Prostate gland (tissue), 2 donors: ENCODE results near the gene GALNT14. TPM values are rescaled to one million over a fixed set of nuclear protein-coding genes. Genes with fewer than 3 reads are reported as not detected.

Source experiments
- DNase-seq: peaks from one replicate; pipeline ENCODE4 v3.0.0-alpha.2; 2019; ENCODE audit warnings: low spot score
- H3K27ac ChIP-seq, 2 donors: fragments of 200-600 bp; sonication (generic); 2 replicates each; pipeline ENCODE4 v1.5.1; 2017 to 2019
- H3K27me3 ChIP-seq: fragments of 200-600 bp; sonication (generic); replicated peaks from 2 replicates; pipeline ENCODE4 v1.5.1; 2019; ENCODE audit not compliant: insufficient read depth
- H3K36me3 ChIP-seq, 2 donors: fragments of 200-600 bp; sonication (generic); 1 replicate in 1 of 2; 2 replicates in 1 of 2; pipeline versions ENCODE4 v1.5.1 to v1.8.1; 2017 to 2019
- H3K4me1 ChIP-seq: fragments of 200-600 bp; sonication (generic); replicated peaks from 2 replicates; pipeline ENCODE4 v1.5.1; 2019
- H3K4me3 ChIP-seq, 2 donors: fragments of 200-600 bp; sonication (generic); 2 replicates each; pipeline ENCODE4 v1.5.1; 2017 to 2019
- H3K9me3 ChIP-seq: fragments of 200-600 bp; sonication (generic); 2 replicates; pipeline ENCODE4 v1.5.1; 2017
- CTCF ChIP-seq, 4 experiments: fragments of 200-600 bp in 2 of 4; fragments of 450-650 bp in 2 of 4; sonication (generic) in 2 of 4; IDR thresholded peaks; 1 replicate in 3 of 4; 2 replicates in 1 of 4; pipeline ENCODE4 v1.5.1; 2016 to 2019; ENCODE audit warnings: antibody characterized with exemption in 4 of 4, mild to moderate bottlenecking in 2 of 4, moderate library complexity in 2 of 4
- POLR2A ChIP-seq: fragments of 450-650 bp; IDR thresholded peaks from one replicate; pipeline ENCODE4 v1.6.1; 2016; ENCODE audit warnings: antibody characterized with exemption, mild to moderate bottlenecking
- POLR2AphosphoS5 ChIP-seq: sonication (generic); formaldehyde crosslinking; IDR thresholded peaks from one replicate; pipeline ENCODE4 v1.6.1; 2017; ENCODE audit warnings: antibody characterized with exemption
- WGBS: methylation state at CpG from one replicate; pipeline ENCODE4 v1.1.5; 2018; 5-methylcytosine and 5-hydroxymethylcytosine counted together
- intact Hi-C: fragments of 100-400 bp; cut with DNase I; formaldehyde crosslinking; loops from one replicate; pipeline ENCODE4 v1.14.2; 2022
- total RNA-seq, 2 donors: library from RNA; depleted of rRNA; stranded (reverse); fragments of >200 nt; gene quantifications; one replicate each; pipeline ENCODE4 v1.1.0, GENCODE V29; 2016

Gene GALNT14
- total RNA-seq, 2 donors from 2014 or later = 0.59 to 15.5 TPM

- DNase-seq = no peak
- no peaks in the 10 kb centered on the region for H3K4me1 ChIP-seq
- TF ChIP-seq POLR2A = no peak
- TF ChIP-seq POLR2AphosphoS5 = no peak
- no peak for TF ChIP-seq CTCF (IDR thresholded peaks at IDR 0.05)
- no peak overlapping the region for H3K4me3 ChIP-seq
- no peaks in the 10 kb centered on the region for H3K27me3 ChIP-seq
- no peak overlapping the region for H3K27ac ChIP-seq
- H3K36me3 ChIP-seq = no peaks in the 10 kb centered on the region
- H3K9me3 ChIP-seq = no peaks in the 10 kb centered on the region
- WGBS = 100% methylated on average over 4 of the region's 4 CpGs
- intact Hi-C loops = no loop called here
These were observed 117.5 kb downstream of the GALNT14 start for GRCh38 chr2:31020713-31021112.

GRCh38 chr2:31018280-31018679 is 120.0 kb downstream of the GALNT14 start:
- no peak for TF ChIP-seq CTCF (IDR thresholded peaks at IDR 0.05)
- TF ChIP-seq POLR2AphosphoS5 = no peak
- TF ChIP-seq POLR2A = no peak
- H3K27me3 ChIP-seq = no peaks in the 10 kb centered on the region
- no peak for DNase-seq
- H3K9me3 ChIP-seq = no peaks in the 10 kb centered on the region
- WGBS = 91% methylated on average over 6 of the region's 6 CpGs
- H3K4me3 ChIP-seq = no peak overlapping the region
- H3K27ac ChIP-seq = no peak overlapping the region
- no peaks in the 10 kb centered on the region for H3K4me1 ChIP-seq
- intact Hi-C loops = no loop called here
- H3K36me3 ChIP-seq = no peaks in the 10 kb centered on the region

- no peak for DNase-seq
- intact Hi-C loops = no loop called here
- Histone ChIP-seq H3K4me1 (no peaks in the 10 kb centered on the region), H3K9me3 (no peaks in the 10 kb centered on the region), H3K36me3 (no peaks in the 10 kb centered on the region), H3K27ac (no peak overlapping the region), H3K27me3 (no peaks in the 10 kb centered on the region), H3K4me3 (no peak overlapping the region)
- WGBS = 74% methylated on average over 5 of the region's 5 CpGs
- TF ChIP-seq POLR2A (no peak), POLR2AphosphoS5 (no peak), CTCF (IDR thresholded peaks at IDR 0.05) (no peak)
These were observed 121.6 kb downstream of the GALNT14 start for GRCh38 chr2:31016648-31017047.

GRCh38 chr2:31014516-31014915 is 123.7 kb downstream of the GALNT14 start:
- H3K4me3 ChIP-seq = no peak overlapping the region
- no peaks in the 10 kb centered on the region for H3K36me3 ChIP-seq
- 94% methylated on average over 4 of the region's 4 CpGs for WGBS
- no peaks in the 10 kb centered on the region for H3K9me3 ChIP-seq
- DNase-seq = no peak
- no peaks in the 10 kb centered on the region for H3K27me3 ChIP-seq
- intact Hi-C loops = no loop called here
- no peak overlapping the region for H3K27ac ChIP-seq
- TF ChIP-seq POLR2A (no peak), CTCF (IDR thresholded peaks at IDR 0.05) (no peak), POLR2AphosphoS5 (no peak)
- H3K4me1 ChIP-seq = no peaks in the 10 kb centered on the region

GRCh38 chr2:31013301-31013700 is 124.9 kb downstream of the GALNT14 start:
- no peak for DNase-seq
- intact Hi-C loops = no loop called here
- no peak for TF ChIP-seq POLR2A
- TF ChIP-seq CTCF (IDR thresholded peaks at IDR 0.05) = no peak
- TF ChIP-seq POLR2AphosphoS5 = no peak
- H3K36me3 ChIP-seq = no peaks in the 10 kb centered on the region
- no peak overlapping the region for H3K27ac ChIP-seq
- no peaks in the 10 kb centered on the region for H3K4me1 ChIP-seq
- H3K9me3 ChIP-seq = no peaks in the 10 kb centered on the region
- H3K4me3 ChIP-seq = no peak overlapping the region
- H3K27me3 ChIP-seq = no peaks in the 10 kb centered on the region
- WGBS = 85% methylated on average over 8 of the region's 8 CpGs
